GM21723 (cell line): Measurements from ENCODE around the gene GPNMB.

Experiments
- ATAC-seq: cut with Tn5 transposase; IDR thresholded peaks from one replicate; pipeline ENCODE4 v1.9.1; 2021; ENCODE audit warnings: mild to moderate bottlenecking, moderate library complexity; ENCODE audit not compliant: unreplicated experiment

GPNMB gene

GRCh38 chr7:23228412-23228811, 18.2 kb upstream of the GPNMB start:
- ATAC-seq = no peak

DNA sequence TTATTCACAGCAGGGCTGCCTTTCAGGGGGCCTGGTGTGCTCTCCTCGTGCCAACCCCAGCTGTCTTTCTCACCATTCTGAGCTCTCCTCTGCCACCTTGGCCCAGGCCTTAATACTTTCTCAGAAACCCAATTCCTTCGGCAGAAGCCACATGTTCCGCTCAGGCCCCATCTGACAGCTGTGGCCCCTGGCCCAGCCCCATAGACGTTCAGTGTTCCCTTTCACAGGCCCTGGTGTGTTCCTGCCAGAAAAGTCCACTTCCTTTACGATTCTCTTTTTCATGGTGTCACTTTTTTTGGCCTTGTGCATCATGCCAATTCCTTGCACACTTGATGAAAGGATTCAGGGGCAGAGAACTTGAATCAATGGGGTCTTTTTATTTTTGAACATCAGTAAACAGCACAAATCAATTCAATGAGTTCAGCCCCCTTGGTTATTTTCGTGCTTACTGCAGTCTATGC, 15.9 kb upstream of the GPNMB start:
- ATAC-seq = no peak

- no peak for ATAC-seq
These were observed 13.6 kb upstream of the GPNMB start for GRCh38 chr7:23232966-23233365.

DNA sequence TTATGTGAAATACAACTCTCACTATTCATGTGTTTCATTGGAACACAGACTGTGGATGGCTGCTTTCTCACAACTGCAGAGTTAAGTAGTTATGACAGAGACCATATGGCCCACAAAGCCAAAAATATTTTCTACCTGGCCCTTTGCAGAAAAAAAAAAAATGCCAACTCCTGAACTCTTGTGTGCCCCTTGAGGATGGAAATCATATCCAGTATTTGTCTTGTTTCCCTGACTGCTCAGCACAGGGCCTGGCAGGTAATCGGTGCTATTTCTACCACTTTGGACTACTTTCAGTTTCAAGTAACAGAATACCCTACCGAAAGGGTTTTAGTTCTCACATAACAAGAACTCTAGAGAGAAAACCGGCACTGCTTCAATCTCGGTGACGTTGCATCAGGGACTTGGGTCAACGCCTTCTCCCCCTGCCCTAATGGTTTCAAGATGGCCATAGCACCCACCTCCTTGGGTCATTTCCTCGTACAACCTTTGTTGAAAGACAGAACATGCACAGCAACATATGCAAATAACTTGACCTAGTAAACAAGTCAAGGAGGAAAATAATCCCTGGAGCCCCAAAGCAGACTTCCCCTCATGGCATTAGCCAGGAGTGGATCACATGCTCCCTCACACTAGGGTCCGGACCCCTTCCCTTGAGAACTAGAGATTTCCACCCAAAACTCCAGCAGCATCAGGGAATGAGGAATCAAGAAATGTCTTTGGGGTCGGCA, 11.8 kb upstream of the GPNMB start:
- peak; percentile 94 for ATAC-seq

- ATAC-seq = no peak
These were observed 10.8 kb upstream of the GPNMB start for GRCh38 chr7:23235813-23236221.

DNA sequence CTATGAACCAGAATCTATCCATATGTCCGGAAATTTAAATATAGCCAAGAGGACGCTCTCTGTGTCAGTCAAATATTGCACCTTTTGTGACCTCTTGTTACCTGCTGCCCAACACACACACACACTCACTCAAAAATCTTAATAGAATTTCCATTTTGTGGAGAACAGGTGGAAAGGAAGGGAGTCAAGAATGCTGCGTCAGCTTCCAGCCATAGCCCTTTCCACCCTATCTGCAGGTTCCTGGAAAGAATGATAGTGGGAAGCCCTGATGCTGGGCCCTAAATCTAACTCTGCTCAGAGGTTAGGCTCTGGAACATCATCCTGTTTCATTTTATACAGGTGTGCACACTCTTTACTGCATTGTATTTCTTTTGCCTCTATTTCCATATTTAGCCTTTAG, 9.6 kb upstream of the GPNMB start:
- no peak for ATAC-seq

DNA sequence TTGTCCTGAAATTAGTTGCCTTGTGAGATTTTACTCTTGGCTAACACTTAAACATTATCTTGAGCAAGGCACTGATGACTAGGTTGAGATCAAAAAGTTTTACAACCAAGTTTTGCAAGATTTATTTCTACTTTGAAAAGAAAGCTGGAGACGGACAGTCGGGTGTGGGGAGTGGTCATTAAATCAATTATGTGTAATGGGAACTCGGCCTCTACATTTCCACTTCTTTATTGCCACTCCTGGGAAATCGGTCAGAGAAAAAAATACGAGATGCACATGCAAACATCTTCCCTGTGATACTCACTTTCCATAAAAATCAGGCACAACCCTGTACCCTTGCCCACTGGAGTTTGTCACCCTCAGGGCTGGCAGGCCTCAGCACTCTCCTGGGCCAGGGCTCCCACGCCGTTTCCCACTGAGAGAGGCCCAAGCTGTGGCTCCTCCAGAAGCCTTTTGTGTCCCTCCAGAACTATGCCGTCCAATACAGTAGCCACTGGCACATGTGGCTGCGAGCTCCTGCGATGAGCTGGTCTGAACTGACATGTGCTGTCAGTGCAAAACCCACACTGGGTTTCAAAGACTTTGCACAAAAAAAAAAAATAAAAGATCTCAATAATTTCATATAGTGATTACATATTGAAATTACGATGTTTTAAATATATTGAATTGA, 7.5 kb upstream of the GPNMB start:
- ATAC-seq = no peak

GRCh38 chr7:23239698-23240097, 6.9 kb upstream of the GPNMB start:
- ATAC-seq = no peak

- no peak for ATAC-seq
These were observed 4.3 kb upstream of the GPNMB start for GRCh38 chr7:23242321-23242720.

DNA sequence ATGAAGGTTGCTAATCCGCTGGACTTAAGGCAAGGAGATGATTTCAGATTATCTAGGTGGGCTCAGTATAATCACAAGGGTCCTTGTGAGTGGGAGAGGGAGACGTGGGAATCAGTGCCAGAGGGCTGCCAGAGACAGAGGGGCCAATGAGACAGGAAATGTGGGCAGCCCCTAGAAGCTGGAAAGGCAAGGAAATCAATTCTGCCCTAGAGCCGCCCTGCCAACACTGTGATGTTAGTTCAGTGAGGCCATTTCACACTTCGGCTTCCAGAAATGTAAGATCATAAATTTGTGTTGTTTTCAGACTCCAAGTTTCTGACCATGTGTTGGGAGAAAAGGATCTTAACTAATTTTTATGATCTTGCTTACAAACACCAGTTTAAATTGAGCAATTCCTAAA, 3.6 kb upstream of the GPNMB start:
- ATAC-seq = no peak

GRCh38 chr7:23247046-23247602, 549 bp downstream of the GPNMB start:
- no peak for ATAC-seq

- ATAC-seq = no peak
These were observed 1.2 kb downstream of the GPNMB start for GRCh38 chr7:23247603-23248335.

DNA sequence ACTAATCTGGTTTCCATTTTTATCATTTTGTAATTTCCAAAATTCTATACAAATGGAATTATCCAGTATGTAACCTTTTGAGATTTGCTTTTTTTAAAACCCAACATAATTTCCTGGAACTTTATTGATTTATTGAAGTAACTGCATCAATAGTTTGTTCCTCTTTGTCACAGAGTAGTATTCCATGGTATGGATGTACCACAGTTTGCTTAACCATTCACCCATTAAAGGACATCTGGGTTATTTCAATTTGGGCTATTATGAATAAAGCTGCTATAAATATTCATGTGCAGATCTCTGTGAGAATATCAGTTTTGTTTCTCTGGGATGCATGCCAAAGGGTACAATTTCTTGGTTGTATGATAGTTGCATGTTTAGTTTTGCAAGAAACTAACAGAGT, 2.9 kb downstream of the GPNMB start:
- ATAC-seq = no peak

DNA sequence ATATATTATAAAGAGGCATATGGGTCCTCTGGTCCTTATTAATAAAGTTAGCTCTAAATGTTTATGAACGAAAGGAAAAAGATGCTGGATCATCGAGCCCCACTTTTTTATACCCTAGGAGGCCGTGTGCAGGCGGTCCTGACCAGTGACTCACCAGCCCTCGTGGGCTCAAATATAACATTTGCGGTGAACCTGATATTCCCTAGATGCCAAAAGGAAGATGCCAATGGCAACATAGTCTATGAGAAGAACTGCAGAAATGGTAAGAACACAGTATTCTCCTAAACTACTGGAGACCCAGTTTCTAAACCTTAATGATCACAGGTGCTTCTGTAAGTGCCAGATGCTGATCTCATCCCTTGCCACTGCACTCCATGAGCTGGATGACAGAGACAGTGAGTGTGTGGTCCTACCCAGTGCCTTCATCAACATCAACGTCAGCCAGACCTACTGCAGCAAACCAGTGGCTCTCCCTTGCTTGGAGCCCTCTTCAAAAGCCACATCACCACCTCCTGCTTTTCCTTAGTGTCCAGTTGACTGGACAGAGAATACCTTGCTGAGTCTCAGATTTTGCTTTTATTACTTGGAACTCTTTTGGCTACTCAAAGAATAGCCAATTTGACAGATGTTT, 7.6 kb downstream of the GPNMB start:
- no peak for ATAC-seq

GRCh38 chr7:23256731-23257130, 10.2 kb downstream of the GPNMB start:
- ATAC-seq = no peak

- no peak for ATAC-seq
These were observed 13.8 kb downstream of the GPNMB start for GRCh38 chr7:23260371-23260770.

DNA sequence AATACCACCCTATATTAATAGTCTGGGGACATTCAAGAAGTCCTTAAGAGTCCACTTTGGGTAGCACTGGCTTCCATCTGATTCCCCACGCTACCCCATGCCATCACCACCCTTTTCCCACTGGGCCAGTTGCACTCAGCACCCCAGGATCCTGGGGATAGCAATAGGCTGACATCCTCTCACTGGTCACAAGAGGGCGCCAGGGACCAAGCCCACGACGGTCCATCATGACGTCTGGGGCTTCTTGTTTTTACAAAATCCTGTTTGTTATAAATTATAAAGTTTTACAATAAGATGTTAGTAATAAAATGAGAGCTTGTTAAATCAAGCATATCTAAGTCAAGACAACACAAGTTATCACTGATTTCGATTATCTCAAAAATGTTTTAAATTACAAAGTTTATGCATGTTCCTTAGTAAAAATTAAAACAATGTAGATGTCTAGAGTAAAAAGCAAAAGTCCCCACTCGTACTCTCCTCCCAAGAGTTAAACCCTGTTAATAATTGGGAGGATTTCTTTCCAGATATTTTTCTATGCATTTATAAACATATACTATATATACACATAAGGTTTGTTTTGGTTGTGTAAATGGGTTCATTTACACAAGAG, 15.4 kb downstream of the GPNMB start:
- peak; percentile 91 for ATAC-seq

DNA sequence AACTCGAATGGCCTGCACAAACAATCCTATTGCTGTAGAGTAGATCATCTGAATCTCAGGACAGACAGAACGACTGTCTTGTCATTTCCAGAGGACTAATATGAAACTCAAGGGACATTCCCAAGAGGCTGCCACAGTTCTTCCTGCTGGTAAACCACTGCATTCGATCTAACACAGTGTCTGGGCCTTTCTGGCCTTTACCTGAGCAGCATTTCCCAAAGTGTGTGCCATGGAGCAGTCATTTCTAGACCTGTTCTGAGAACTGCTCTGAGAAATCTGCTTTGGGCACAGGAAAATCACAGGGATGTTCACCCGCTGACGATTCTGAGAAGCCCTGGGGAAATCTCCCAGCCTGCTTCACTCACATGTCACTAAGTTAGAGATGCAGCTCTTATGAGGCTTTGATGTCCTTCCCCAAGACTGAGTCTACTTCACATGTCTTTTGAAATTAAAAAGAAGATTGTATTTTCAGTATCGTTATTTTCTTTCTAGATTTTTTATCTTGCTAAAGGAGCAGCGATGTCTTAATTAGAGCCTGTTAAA, 18.4 kb downstream of the GPNMB start:
- peak; percentile 57 for ATAC-seq

DNA sequence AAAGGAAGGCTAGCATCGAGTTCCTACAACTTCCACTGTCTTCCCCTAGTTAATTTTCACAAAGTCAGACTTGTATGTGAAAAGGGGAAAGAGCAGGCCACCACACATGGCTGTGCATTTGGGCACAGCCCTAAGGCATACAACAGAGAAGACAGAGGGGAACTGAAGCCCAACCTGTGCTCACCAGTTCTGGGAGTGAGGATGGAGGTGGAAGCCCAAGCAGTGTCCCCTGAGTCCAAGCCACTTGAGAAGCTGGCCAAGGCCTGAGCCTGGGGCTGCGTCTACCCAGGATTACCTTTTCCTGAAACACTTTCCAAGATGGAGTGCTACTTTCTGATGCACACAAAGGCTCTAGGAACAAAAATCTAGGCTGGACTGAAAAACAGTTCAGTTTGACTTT, 20.3 kb downstream of the GPNMB start:
- no peak for ATAC-seq

DNA sequence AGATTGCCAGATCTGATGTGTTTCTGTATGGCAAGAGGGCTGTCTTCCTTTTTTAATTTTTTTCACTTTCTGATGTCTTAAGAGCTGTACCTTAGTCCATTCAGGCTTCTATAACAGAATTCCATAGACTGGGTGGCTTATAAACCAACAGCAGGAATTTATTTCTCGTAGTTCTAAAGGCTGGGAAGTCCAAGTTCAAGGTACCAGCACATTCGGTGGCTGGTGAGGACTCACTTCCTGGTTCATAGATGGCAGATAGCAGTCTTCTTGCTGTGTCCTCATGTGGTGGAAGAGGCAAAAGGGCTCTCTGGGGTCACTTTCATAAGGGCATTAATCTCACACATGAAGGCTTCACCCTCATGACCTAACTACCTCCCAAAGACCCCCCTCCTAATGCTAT, 20.8 kb downstream of the GPNMB start:
- ATAC-seq = no peak
